ENCODE measurements around the gene HTR4. TPM values are rescaled to one million over a fixed set of nuclear protein-coding genes. Genes with fewer than 3 reads are reported as not detected.
"Not testable (repeated sequence)": the region's sequence is repeated elsewhere in the genome, so short reads cannot be mapped to it uniquely, and the experiment has no call there.

HTR4 gene
- polyA plus RNA-seq, 12 donors: not detected

GRCh38 chr5:148532969-148533670, 121.2 kb downstream of the HTR4 start:
- no peak for DNase-seq

- DNase-seq: not testable (repeated sequence)
These were observed 124.9 kb downstream of the HTR4 start for GRCh38 chr5:148529450-148529849.

- DNase-seq: no peak
These were observed 129.6 kb downstream of the HTR4 start for GRCh38 chr5:148524721-148525120.

- no peak for DNase-seq
These were observed 131.2 kb downstream of the HTR4 start for GRCh38 chr5:148523139-148523538.

GRCh38 chr5:148515460-148515859, 138.9 kb downstream of the HTR4 start:
- no peak for DNase-seq

- no peak for DNase-seq
These were observed 140.0 kb downstream of the HTR4 start for GRCh38 chr5:148514344-148514743.

- no peak for DNase-seq
These were observed 141.8 kb downstream of the HTR4 start for GRCh38 chr5:148512498-148512897.

GRCh38 chr5:148511810-148512347, 142.4 kb downstream of the HTR4 start:
- DNase-seq: no peak

- no peak for DNase-seq
These were observed 144.4 kb downstream of the HTR4 start for GRCh38 chr5:148509893-148510292.

- no peak for DNase-seq
These were observed 146.7 kb downstream of the HTR4 start for GRCh38 chr5:148507648-148508047.

GRCh38 chr5:148499452-148499851, 154.9 kb downstream of the HTR4 start:
- no peak for DNase-seq

GRCh38 chr5:148497757-148498156, 156.6 kb downstream of the HTR4 start:
- DNase-seq: no peak

- no peak for DNase-seq
These were observed 162.0 kb downstream of the HTR4 start for GRCh38 chr5:148492351-148492750.

- no peak for DNase-seq
These were observed 162.5 kb downstream of the HTR4 start for GRCh38 chr5:148491793-148492184.

- no peak for DNase-seq
These were observed 163.1 kb downstream of the HTR4 start for GRCh38 chr5:148491015-148491792.

GRCh38 chr5:148488757-148489156, 165.6 kb downstream of the HTR4 start:
- no peak for DNase-seq

GRCh38 chr5:148486456-148486855, 167.9 kb downstream of the HTR4 start:
- no peak for DNase-seq

GRCh38 chr5:148484651-148485050, 169.7 kb downstream of the HTR4 start:
- no peak for DNase-seq

- DNase-seq: no peak
These were observed 170.6 kb downstream of the HTR4 start for GRCh38 chr5:148483750-148484149.

GRCh38 chr5:148482697-148483462, 171.4 kb downstream of the HTR4 start:
- DNase-seq: no peak

- DNase-seq: no peak
These were observed 172.1 kb downstream of the HTR4 start for GRCh38 chr5:148482196-148482595.

GRCh38 chr5:148477429-148477828, 176.9 kb downstream of the HTR4 start:
- DNase-seq: no peak

Measured in muscle of arm (tissue), 12 donors.